Activated CD4-positive, alpha-beta T cell treated with anti-CD3 and anti-CD28 coated beads, Interleukin-2, amount 50 U/mL, for 1 hour (primary cell): ENCODE measurements around the gene GABPB1.

Experiments used
- DNase-seq: peaks from one replicate; pipeline ENCODE4 v3.0.0-alpha.2; 2020

Gene GABPB1

DNA sequence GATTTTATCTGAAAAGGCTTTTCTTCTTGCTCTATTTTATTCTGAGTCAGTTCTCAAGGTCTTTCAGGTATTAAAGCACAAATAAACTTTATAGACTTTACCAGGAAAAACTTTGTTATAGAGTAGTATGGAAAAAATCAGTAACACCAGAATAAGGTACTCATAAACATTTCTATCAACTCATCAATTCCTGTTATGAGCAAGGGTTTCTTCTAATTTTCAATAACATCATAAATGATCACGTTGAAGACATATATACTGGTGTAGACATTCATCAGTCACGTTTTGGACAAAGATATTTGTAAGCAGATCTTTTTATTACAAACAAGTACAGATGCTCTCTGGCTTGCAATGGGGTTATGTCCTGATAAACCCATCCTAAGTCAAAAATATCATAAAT, 79.9 kb downstream of the GABPB1 start:
- no peak for DNase-seq

DNA sequence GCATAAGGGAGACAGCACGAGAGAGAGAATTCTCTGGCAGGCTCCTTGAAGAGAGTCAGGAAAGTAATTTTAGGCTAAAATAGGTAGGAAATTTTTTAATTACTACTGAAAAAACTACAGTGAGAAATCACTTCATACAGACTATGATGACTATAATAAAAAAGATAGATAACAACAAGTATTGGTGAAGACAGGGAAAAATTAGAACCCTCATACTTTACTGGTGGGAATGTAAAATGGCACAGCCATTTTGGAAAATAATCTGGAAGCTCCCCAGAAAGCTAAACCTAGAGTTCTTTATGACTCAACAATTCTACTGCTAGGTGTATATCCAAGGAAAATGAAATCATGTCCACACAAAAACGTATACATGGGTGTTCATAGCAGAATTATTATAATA, 87.4 kb downstream of the GABPB1 start:
- DNase-seq, result no peak

GRCh38 chr15:50265620-50266019, 89.4 kb downstream of the GABPB1 start, which contains the start of gene HDC:
Gene HDC (minus strand): TSS chr15:50265726. CDS start chr15:50265623, 103 bp downstream.
- no peak for DNase-seq

DNA sequence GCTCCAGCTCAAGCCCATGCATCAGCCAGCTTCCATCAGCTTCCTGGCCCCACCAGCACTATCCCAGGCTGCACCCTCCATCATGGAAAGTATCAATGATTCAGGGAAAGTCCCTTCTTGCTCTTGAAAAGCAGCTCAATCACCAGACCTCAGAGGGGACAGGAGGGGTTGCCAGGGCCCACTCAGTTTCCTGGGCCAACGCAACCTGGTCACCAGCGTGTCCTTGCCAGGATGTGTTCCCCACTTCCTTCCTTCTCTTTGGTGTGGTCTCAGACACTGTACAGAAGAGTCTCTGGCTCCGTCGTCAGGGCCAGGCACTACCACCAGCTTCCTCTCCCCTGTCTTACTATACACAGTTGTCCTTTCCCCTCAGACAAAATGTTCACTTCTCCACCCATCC, 92.5 kb downstream of the GABPB1 start:
- DNase-seq, result no peak

DNA sequence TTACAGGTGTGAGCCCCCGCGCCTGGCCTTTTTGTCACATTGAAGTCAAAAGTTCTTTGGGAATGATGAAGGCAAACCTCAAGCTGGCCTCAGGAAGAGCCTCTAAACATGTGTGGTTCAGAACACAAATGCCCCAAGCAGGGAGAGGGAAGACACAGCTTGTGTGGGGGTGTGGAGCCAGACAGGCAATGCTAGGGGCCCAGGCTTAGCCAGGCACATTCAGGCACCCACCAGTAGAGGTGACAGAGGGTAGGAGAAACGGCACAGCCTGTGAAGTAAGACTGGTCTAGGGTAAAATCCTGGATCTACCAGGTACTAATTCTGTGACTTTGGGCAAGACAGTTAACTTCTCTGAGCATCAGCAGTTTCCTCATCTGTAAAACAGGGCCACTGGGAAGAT, 93.0 kb downstream of the GABPB1 start:
- no peak for DNase-seq

DNA sequence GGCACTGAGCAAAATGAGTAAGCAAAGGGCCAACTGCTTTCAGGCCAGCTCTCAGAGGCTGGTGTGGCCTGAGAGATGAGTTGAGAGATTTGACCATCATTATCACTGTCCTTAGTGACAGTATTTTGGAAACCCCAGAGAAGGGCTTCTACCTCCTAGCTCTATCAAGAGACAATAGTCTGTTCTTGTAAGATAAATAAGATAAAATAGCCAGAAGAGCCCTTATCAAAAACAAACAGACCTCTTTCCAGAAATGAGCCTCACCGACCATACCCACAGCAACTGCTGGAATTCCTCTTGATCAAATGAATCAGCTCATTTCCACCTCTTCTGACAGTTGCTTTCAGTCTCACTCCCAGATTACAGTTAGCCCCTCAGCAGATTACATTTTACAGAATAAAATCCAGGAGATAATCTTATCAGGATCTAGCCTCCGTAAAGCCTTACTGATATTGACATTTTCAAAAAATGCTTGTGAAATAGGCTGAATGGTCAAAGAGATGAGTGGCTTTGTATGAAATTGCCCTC, 94.0 kb downstream of the GABPB1 start:
- DNase-seq, result no peak

- DNase-seq, result no peak
Measured at GRCh38 chr15:50259276-50259675, 95.7 kb downstream of the GABPB1 start.

DNA sequence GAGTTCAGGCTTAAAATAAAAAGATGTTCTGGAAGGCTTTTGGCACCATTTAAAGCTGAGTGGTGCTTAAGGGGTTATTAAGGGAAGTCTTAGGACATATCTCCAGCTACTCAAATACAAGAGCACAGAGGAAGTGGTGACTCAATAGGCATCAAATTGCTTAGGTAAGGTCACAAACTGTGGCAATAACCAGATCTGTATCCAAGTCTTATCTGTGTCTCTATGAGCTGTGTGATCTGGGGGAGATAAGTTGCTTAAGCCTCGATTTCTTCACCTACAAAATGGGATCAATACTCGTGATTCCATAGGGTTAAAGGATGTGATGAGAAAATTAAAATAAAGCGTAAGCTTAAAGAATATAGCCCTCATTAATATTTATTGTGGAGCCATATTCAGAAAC, 97.1 kb downstream of the GABPB1 start:
- DNase-seq, result no peak

DNA sequence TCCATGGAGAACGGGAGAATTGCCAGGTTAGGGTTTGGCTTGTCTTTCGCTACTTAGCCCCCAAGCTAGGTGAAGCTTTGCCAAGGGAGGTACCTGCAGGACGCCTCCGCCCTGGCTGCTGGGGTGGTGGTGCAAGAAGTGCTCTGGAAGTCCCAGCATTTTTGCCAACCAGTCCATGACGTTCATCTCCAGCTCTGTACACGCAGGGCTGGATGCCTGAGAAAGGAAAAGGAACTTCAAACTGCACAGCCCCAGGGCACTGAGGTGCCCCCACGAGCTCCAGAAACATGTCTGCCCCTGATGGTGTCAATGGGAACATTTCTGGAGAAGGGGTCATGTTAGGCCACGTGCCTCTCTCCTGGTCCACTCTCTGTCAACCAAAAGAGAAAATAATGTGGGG, 97.7 kb downstream of the GABPB1 start:
- DNase-seq, result no peak

- no peak for DNase-seq
Measured at GRCh38 chr15:50256188-50257041, 98.6 kb downstream of the GABPB1 start.

DNA sequence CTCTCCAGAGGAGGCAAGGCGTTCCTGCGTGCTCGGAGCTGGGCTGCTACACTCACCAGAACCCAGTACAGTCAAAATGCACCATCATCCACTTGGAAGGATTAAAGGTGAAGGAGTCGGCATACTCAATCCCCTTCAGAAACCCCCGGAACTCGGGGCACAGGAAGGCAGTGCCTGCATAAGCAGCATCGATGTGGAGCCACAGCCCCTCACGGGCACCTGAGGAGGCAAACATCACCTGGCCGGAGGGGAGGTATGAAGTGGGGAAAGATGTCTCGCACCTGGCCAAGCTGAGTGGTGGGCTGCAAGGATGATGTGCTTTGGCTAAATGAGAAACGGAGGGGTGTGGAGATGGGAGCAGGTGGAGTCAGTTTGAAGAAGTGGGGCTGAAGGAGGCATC, 102.4 kb downstream of the GABPB1 start:
- no peak for DNase-seq

- DNase-seq, result no peak
Measured at GRCh38 chr15:50251638-50252182, 103.3 kb downstream of the GABPB1 start.

DNA sequence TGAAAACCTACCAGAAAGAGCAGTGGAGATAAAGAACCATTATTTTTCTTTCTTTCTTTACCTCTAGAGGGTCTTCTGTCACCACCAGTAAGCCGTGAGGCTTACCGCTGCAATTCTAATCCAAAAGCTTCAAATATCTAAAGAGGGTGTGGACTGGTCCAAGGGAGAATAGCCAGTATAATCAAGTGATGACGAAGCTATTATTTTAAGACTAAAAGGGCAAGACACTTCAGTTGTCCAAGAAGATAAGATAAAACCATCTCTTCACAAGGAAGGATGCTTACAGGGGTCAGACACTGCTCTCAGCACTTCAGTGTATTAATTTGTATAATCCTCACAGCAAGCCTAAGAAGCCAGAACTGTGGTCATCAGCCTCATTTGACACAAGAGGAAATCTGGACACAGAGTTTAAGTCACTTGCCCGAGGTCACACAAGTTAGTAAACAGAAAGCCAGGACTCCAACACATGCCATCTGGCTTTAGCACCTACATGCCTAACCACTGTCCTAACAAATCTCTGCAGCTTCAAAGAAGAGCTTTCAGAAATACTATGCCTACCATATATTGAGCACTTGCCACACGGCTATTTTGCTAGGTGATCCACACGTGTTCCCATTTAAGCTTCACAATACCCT, 104.1 kb downstream of the GABPB1 start:
- no peak for DNase-seq

GRCh38 chr15:50249704-50250103, 105.3 kb downstream of the GABPB1 start:
- DNase-seq, result no peak

DNA sequence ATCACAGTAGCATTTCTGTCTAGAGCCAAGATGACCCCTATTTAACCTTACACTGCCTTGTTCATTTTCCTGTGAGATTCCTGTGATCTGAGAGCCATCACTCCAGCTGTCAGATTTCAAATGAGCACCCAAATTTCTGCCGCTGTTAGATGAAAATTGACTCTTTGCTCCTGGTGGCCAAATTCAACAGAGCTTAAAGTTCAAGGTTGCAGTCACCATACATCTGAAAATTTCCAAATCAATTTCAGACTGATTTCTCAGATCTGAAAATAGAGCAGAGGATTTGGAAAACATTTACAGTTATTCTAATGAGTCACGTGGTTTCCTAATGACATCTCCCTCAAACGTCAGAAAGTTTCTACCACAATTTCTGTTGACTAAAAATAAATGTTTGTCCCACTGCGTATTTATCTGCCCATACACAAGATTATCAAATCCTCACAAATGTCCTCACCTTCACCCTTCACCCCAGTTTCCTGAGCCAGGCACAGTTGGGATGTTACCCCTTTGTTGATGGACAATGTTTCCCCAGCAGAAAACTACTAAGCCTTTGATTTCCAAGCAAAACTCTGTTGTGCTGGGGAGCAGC, 105.9 kb downstream of the GABPB1 start:
- no peak for DNase-seq

DNA sequence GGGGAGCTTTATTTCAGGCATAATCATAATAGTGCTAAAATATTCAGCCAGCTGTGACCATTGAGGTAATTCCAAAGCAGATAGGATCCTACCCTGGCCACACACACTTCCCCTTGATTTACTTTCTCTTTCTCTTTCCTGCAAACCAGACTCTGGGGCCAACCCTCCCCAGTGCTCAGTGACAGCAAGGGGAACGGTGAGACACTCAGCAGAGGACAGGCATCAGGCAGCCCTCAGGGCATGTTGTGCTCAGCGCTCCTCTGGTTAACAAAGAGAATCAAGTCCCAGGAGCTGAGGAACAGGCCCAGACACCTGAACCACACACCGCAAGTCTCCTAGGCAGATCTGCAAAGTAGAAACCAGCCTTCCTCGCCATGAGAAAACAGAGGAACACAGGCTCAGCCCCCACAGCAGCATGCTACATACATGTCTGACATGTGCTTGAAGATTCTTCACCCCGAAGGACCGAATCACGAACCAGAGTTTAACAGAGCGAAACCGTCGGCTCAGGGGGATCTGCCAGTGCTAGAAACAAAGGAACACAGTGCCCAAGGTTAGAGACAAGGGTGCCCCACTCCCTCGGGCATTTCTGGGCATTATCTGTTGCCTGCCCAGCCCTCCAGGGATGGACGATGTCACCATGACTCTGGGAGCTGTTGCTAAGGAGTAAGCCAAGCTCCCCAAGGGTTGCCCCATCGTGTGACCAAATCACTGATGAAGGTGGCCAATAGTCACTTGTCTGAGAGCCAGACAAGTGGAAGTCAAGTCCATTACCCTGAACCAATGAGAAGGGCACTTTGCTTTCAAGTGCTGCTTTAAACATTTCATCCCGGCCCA, 107.0 kb downstream of the GABPB1 start:
- DNase-seq, result peak; percentile 14

DNA sequence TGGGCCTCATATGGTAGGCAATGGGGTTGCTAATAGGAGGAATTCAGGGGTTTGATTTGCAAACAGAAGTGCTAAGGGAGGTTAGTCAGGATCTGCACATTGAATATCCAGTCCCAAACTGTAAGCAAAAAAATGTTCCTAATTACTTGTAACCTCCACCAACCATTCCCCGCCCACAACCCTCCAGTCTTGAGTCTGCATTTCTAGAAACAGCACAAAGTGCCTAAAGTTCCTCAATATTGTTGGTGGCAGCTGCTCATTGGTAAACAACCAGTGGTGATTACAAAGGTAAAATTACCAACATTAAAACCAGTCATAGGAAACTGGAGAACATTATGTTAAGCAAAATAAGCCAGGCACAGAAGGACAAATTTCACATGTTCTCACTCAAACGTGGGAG, 108.4 kb downstream of the GABPB1 start:
- no peak for DNase-seq

GRCh38 chr15:50244959-50245624, 109.9 kb downstream of the GABPB1 start:
- no peak for DNase-seq

DNA sequence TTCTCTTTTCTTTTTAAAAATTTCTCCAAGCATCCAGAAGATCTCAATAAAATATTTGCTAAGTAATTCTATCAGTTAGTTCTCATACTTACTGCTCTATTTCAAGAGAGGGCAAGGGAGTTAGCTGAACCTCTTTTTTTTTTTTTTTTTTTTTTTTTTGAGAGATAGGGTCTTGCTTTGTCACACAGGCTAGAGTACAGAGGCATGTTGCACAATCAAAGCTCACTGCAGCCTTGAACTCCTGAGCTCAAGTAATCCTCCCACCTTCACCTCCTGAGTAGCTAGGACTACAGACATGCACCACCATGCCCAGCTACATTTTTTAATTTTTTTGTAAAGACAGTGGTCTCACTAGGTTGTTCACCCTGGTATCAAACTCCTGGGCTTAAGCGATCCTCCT, 110.8 kb downstream of the GABPB1 start:
- no peak for DNase-seq

GRCh38 chr15:50241684-50242450, 113.1 kb downstream of the GABPB1 start:
- DNase-seq, result no peak

DNA sequence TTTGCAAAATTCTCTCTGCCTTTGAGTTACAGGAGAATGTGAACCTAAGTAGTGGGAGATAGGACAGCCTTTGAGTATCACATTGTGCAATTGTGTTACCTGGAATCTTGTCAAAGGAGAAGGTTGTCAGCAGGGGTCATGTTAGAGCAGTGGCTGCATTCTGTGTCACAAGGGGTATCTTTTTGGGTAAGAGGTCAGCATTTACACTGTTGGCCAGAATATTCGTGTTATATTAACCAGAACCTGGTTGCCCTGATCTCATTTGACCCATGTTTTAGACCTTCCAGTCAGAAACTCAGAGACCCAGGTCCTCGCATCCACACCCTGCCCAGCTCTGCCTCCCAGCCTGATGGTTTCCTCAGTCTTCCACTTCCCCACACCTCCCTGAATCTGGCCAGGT, 116.7 kb downstream of the GABPB1 start:
- no peak for DNase-seq
